ENCODE measurements around the gene FAM13A. TPM values are rescaled to one million over a fixed set of nuclear protein-coding genes. Genes with fewer than 3 reads are reported as not detected.
A peak's percentile ranks its signal among the peaks of the same experiment; 100 is the strongest.

Gene FAM13A
- total and polyA plus RNA-seq, 10 donors: 2.7 to 24.9 (median 18.3) TPM

GRCh38 chr4:88958080-88958479, 98.9 kb downstream of the FAM13A start:
- no peaks in the 10 kb centered on the region for H3K27me3 ChIP-seq (replicated peaks in 1 of 7)
- H3K27ac ChIP-seq: peak overlapping the region in 4 of 8 donors; percentile 50 to 73 (median 68)
- no peak for DNase-seq
- H3K9me3 ChIP-seq: no peaks in the 10 kb centered on the region
- H3K36me3 ChIP-seq: no peaks in the 10 kb centered on the region
- intact Hi-C loops (cut with DNase I; ENCODE audit: low total_unique reads): no loop called here
- peaks cover 0 to 48% (median 14%) of the 10 kb centered on the region in 6 donors for H3K4me1 ChIP-seq
- 74 to 92% (median 86%) methylated on average over 2 to 3 of the region's 3 CpGs for WGBS, 5 donors
- TF ChIP-seq POLR2A (IDR thresholded peaks at IDR 0.05) (no peak), POLR2AphosphoS5 (IDR thresholded peaks at IDR 0.05) (no peak), CTCF (IDR thresholded peaks at IDR 0.05 in 8 of 11, conservative IDR thresholded peaks at IDR 0.05 in 3 of 11) (no peak)
- H3K4me3 ChIP-seq: no peak overlapping the region

DNA sequence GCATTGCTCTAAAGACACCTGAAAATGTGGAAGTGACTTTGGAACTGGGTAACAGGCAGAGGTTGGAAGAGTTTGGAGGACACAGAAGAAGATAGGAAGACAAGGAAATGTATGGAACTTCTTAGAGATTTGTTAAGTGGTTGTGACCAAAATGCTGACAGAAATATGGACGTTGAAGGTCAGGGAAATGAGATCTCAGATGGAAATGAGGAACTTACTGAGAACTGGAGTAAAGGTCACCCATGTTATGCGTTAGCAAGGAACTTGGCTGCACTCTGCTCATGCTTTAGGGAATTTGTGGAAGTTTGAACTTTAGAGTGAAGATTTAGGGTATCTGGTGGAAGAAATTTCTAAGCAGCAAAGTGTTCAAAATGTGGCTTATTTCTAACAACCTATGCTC, 99.4 kb downstream of the FAM13A start:
- no peak for TF ChIP-seq POLR2AphosphoS5 (IDR thresholded peaks at IDR 0.05)
- no peak for TF ChIP-seq CTCF (IDR thresholded peaks at IDR 0.05 in 8 of 11, conservative IDR thresholded peaks at IDR 0.05 in 3 of 11)
- TF ChIP-seq POLR2A (IDR thresholded peaks at IDR 0.05): no peak
- Histone ChIP-seq H3K27ac (peak overlapping the region in 4 of 8 donors; percentile 50 to 73 (median 68)), H3K27me3 (replicated peaks in 1 of 7) (no peaks in the 10 kb centered on the region), H3K9me3 (no peaks in the 10 kb centered on the region), H3K4me3 (no peak overlapping the region), H3K36me3 (no peaks in the 10 kb centered on the region), H3K4me1 (peaks cover 0 to 48% (median 14%) of the 10 kb centered on the region in 6 donors)
- WGBS, 5 donors: 12 to 26% (median 16%) methylated on average over 2 of the region's 2 CpGs
- no peak for DNase-seq
- intact Hi-C loops (cut with DNase I; ENCODE audit: low total_unique reads): no loop called here

DNA sequence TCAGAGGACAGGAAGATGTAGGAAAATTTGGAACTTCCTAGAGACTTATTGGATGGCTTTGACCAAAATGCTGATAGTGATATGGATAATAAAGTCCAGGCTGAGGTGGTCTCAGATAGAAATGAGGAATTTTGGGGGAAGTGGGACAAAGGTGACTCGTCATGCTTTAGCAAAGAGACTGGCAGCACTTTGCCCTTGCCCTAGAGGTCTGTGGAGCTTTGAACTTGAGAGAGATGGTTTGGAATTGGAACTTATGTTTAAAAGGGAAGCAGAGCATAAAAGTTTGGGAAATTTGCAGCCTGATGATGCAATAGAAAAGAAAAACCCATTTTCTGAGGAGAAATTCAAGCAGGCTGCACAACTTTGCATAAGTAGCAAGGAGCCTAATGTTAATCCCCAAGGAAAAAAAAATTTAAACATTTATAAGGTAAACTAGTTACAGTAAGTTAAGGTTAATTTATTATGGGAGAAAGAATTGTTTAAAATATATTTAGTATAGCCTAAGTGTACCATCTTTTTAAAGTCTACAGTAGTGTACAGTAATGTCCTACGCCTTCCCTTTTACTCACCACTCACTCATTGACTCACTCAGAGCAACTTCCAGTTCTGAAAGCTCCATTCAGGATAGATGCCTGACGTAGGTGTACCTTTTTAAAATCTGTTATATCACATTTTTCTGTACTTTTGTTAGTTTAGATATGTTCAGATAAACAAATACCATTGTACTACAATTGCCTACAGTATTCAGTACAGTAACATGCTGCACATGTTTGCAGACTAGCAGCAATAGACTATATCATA, 101.2 kb downstream of the FAM13A start:
- no peak for DNase-seq
- H3K4me3 ChIP-seq: no peak overlapping the region
- H3K27ac ChIP-seq: no peak overlapping the region
- intact Hi-C loops (cut with DNase I; ENCODE audit: low total_unique reads): no loop called here
- WGBS, 5 donors: 72 to 90% (median 81%) methylated on average over 3 of the region's 3 CpGs
- H3K9me3 ChIP-seq: no peaks in the 10 kb centered on the region
- H3K36me3 ChIP-seq: no peaks in the 10 kb centered on the region
- TF ChIP-seq CTCF (IDR thresholded peaks at IDR 0.05 in 8 of 11, conservative IDR thresholded peaks at IDR 0.05 in 3 of 11) (no peak), POLR2A (IDR thresholded peaks at IDR 0.05) (no peak), POLR2AphosphoS5 (IDR thresholded peaks at IDR 0.05) (no peak)
- peaks cover 0 to 45% (median 13%) of the 10 kb centered on the region in 6 donors for H3K4me1 ChIP-seq
- H3K27me3 ChIP-seq (replicated peaks in 1 of 7): no peaks in the 10 kb centered on the region

DNA sequence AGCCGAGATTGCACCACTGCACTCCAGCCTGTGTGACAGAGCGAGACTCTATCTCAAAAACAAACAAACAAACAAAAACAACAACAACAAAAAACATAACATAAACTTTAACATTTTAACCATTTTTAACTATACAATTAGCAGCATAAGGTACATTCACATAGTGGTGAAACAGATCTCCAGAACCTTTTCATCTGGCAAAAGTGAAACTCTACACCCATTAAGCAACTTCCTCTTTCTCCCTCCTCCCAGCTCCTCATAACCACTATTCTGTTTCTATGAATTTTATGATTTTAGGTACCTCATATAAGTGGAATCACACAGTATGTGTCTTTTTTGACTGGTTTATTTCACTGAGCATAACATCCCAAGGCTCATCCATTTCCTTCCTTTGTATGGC, 103.6 kb downstream of the FAM13A start:
- intact Hi-C loops (cut with DNase I; ENCODE audit: low total_unique reads): no loop called here
- TF ChIP-seq CTCF (IDR thresholded peaks at IDR 0.05 in 8 of 11, conservative IDR thresholded peaks at IDR 0.05 in 3 of 11) (no peak), POLR2A (IDR thresholded peaks at IDR 0.05) (no peak), POLR2AphosphoS5 (IDR thresholded peaks at IDR 0.05) (no peak)
- peaks cover 0 to 24% (median 8%) of the 10 kb centered on the region in 6 donors for H3K4me1 ChIP-seq
- peak overlapping the region in 2 of 8 donors; percentile 52 to 64 for H3K27ac ChIP-seq
- no peaks in the 10 kb centered on the region for H3K36me3 ChIP-seq
- H3K9me3 ChIP-seq: no peaks in the 10 kb centered on the region
- no peak for DNase-seq
- H3K27me3 ChIP-seq (replicated peaks in 1 of 7): no peaks in the 10 kb centered on the region
- 82 to 95% (median 88%) methylated on average over 2 of the region's 2 CpGs for WGBS, 5 donors
- no peak overlapping the region for H3K4me3 ChIP-seq
